Hematopoietic multipotent progenitor cell treated with erythropoietin and hydrocortisone succinate and interleukin-3 and kit ligand, for 6 days (in vitro differentiated cells): ENCODE results near the gene GPRIN1.
"Not testable (repeated sequence)": the region's sequence is repeated elsewhere in the genome, so short reads cannot be mapped to it uniquely, and the experiment has no call there.

Source experiments
- DNase-seq: peaks from one replicate; pipeline ENCODE4 v3.0.0-alpha.2; 2015

The GPRIN1 gene

GRCh38 chr5:176621661-176622079 lies 11.7 kb upstream of the GPRIN1 start:
- DNase-seq = peak; percentile 43

GRCh38 chr5:176620333-176620981 lies 10.5 kb upstream of the GPRIN1 start:
- peak; percentile 53 for DNase-seq

GRCh38 chr5:176619569-176620332 lies 9.8 kb upstream of the GPRIN1 start:
- DNase-seq = no peak

GRCh38 chr5:176619203-176619568 lies 9.2 kb upstream of the GPRIN1 start:
- DNase-seq = peak; percentile 95

- no peak for DNase-seq
Measured at GRCh38 chr5:176618783-176619182, 8.8 kb upstream of the GPRIN1 start.

GRCh38 chr5:176616511-176616910 lies 6.6 kb upstream of the GPRIN1 start:
- DNase-seq = no peak

GRCh38 chr5:176614805-176615478 lies 5.0 kb upstream of the GPRIN1 start:
- DNase-seq = no peak

- no peak for DNase-seq
Measured at GRCh38 chr5:176612855-176613254, 2.9 kb upstream of the GPRIN1 start.

GRCh38 chr5:176612008-176612407 lies 2.1 kb upstream of the GPRIN1 start:
- no peak for DNase-seq

GRCh38 chr5:176611435-176611834 lies 1.5 kb upstream of the GPRIN1 start:
- DNase-seq = peak; percentile 89

- DNase-seq = no peak
Measured at GRCh38 chr5:176610435-176610773, 448 bp upstream of the GPRIN1 start.

GRCh38 chr5:176608937-176609723 lies 826 bp downstream of the GPRIN1 start:
- DNase-seq = no peak

GRCh38 chr5:176608142-176608705 lies 1.7 kb downstream of the GPRIN1 start:
- no peak for DNase-seq

- DNase-seq = no peak
Measured at GRCh38 chr5:176606875-176607274, 3.1 kb downstream of the GPRIN1 start.

- no peak for DNase-seq
Measured at GRCh38 chr5:176606032-176606431, 3.9 kb downstream of the GPRIN1 start.

GRCh38 chr5:176603091-176603490 lies 6.9 kb downstream of the GPRIN1 start:
- DNase-seq = no peak

- DNase-seq = no peak
Measured at GRCh38 chr5:176601901-176602482, 8.0 kb downstream of the GPRIN1 start.

GRCh38 chr5:176599749-176600430 lies 10.1 kb downstream of the GPRIN1 start:
- not testable (repeated sequence) for DNase-seq

GRCh38 chr5:176597417-176598389 lies 12.3 kb downstream of the GPRIN1 start:
- DNase-seq = peak; percentile 42

GRCh38 chr5:176596689-176597416 lies 13.1 kb downstream of the GPRIN1 start:
- peak; percentile 76 for DNase-seq
